Measurements from ENCODE around the gene SYNE2.

The SYNE2 gene

DNA sequence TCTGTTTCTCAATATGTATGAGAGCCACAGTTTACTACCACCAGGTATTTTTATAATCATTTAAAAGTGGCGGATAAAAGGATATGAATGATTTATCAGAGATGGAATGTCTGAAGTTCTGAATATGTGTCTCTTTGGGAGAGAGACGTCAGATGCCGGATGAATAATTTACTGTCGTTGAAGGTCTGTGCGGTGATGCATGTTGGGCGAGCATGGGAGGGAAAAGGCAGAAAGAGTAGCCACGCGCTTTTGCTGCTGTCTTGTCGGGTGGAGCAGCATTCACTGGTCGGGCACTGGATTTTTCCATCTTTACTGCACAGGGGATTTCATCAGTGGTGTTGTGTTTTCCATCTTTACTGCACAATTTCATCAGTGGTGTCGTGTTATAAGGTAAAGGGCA, 65.6 kb downstream of the SYNE2 start:
- H3K9me3 ChIP-seq (ENCODE audit: insufficient read depth, low read depth, low read length): no peaks in the 10 kb centered on the region
- H3K4me1 ChIP-seq (ENCODE audit: insufficient read depth, low read length): no peaks in the 10 kb centered on the region
- no peaks in the 10 kb centered on the region for H3K27me3 ChIP-seq (ENCODE audit: insufficient read depth, low read length)
- no peak overlapping the region for H3K27ac ChIP-seq (ENCODE audit: low read length)
- peaks cover 4% of the 10 kb centered on the region; the same call in 1 of the 2 replicates for H3K36me3 ChIP-seq (ENCODE audit: insufficient read depth, low read depth, low read length)
- H3K9ac ChIP-seq (ENCODE audit: low read depth, low read length): no peak overlapping the region
- no peak overlapping the region for H3K4me3 ChIP-seq (ENCODE audit: low read length)

DNA sequence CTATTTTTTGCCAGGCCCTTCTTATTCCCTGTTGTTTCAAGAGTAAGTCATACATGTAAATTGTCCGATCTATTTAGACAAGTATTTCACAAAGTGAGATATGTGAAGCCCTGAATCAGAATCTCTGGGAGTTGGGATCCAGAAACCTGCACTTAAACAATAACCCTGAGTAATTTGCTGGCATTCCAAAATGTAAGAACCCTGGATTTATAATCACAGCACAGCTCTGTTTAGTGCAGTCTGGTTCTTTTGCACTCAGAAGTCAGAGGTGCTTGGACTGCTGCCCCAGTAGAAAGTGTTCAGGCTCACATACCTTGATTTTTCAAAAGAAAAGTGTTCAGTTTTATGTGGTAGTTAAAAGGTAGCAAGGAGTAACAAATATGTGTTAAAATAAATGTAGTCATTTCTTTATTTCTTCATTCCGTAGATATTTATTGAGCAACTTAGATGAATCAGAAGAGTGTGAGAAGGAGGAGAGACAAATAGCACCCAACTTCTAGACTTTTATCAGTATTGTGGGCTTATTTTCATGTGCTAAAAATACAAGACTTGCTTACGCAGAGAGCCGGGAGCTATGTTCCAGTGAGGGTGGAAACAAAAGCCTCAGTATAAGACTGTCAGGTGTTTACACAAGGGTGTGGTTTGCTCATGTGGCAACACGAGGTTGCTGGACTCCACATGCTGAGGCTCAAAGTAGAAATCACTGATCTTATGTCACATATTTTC, 70.1 kb downstream of the SYNE2 start:
- Histone ChIP-seq H3K27ac (ENCODE audit: low read length) (no peak overlapping the region), H3K9ac (ENCODE audit: low read depth, low read length) (no peak overlapping the region), H3K36me3 (ENCODE audit: insufficient read depth, low read depth, low read length) (peaks cover 4% of the 10 kb centered on the region; the same call in 1 of the 2 replicates), H3K27me3 (ENCODE audit: insufficient read depth, low read length) (no peaks in the 10 kb centered on the region), H3K4me1 (ENCODE audit: insufficient read depth, low read length) (no peaks in the 10 kb centered on the region), H3K9me3 (ENCODE audit: insufficient read depth, low read depth, low read length) (no peaks in the 10 kb centered on the region), H3K4me3 (ENCODE audit: low read length) (no peak overlapping the region)

DNA sequence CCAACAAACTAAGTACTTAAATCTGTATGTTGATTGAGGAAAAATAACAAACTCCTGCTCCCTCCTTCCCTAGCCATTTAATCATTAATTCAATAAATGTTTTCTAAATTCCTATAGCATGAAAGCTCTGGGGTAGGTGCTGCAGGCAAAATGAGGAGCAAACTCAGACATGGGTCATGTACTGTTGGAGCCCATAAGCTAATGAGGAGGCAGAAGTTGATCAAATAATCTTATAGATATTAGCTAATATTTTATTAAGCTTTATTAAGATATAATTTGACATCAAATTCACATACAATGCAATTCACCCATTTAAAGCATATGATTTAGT, 70.6 kb downstream of the SYNE2 start:
- Histone ChIP-seq H3K9me3 (ENCODE audit: insufficient read depth, low read depth, low read length) (no peaks in the 10 kb centered on the region), H3K27ac (ENCODE audit: low read length) (no peak overlapping the region)

DNA sequence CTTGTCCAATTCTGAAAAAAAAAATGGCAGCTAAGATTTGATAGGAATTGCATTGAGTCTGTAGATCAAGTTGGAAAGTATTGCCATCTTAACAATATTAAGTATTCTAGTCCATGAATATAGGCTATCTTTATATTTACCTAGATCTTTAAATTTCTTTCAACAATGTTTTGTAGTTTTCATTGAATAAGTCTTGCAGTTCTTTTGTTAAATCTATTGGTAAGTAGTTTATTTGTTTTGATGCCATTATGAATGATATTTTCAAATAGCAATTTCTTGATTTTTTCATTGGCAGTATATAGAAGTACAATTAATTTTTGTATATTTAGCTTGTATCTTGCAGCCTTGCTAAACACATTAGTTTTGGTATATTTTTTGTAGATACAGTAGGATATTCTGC, 71.6 kb downstream of the SYNE2 start:
- H3K9me3 ChIP-seq (ENCODE audit: insufficient read depth, low read depth, low read length): no peaks in the 10 kb centered on the region
- H3K27me3 ChIP-seq (ENCODE audit: insufficient read depth, low read length): no peaks in the 10 kb centered on the region
- no peak overlapping the region for H3K9ac ChIP-seq (ENCODE audit: low read depth, low read length)
- peaks cover 4% of the 10 kb centered on the region; the same call in 1 of the 2 replicates for H3K36me3 ChIP-seq (ENCODE audit: insufficient read depth, low read depth, low read length)
- no peaks in the 10 kb centered on the region for H3K4me1 ChIP-seq (ENCODE audit: insufficient read depth, low read length)
- no peak overlapping the region for H3K27ac ChIP-seq (ENCODE audit: low read length)
- H3K4me3 ChIP-seq (ENCODE audit: low read length): no peak overlapping the region

More for the DNA sequence above, 70.6 kb downstream of the SYNE2 start:
- Histone ChIP-seq H3K4me1 (ENCODE audit: insufficient read depth, low read length) (no peaks in the 10 kb centered on the region), H3K36me3 (ENCODE audit: insufficient read depth, low read depth, low read length) (peaks cover 4% of the 10 kb centered on the region; the same call in 1 of the 2 replicates), H3K4me3 (ENCODE audit: low read length) (no peak overlapping the region), H3K9ac (ENCODE audit: low read depth, low read length) (no peak overlapping the region), H3K27me3 (ENCODE audit: insufficient read depth, low read length) (no peaks in the 10 kb centered on the region)

DNA sequence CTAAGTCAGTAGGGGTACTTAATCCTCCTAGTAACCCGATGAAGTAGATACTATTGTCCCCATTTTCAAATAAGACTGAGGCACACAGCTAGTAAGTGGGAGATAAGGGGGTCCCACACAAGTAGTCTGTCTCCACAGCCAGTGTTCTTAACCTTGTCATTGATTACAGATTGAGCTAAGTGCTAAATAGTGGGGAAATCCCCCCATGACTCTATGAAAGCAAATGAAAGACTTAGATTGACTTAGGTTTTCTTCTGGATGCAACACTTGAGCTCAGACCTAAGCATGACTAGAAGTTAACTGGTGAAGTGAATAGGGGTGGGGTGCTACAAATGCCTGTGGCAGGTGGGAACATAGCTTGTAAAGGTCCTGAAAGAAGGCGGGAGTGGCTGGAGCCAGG, 73.8 kb downstream of the SYNE2 start:
- Histone ChIP-seq H3K9ac (ENCODE audit: low read depth, low read length) (no peak overlapping the region), H3K4me3 (ENCODE audit: low read length) (no peak overlapping the region), H3K27me3 (ENCODE audit: insufficient read depth, low read length) (no peaks in the 10 kb centered on the region), H3K9me3 (ENCODE audit: insufficient read depth, low read depth, low read length) (no peaks in the 10 kb centered on the region; the same call in 1 of the 2 replicates), H3K4me1 (ENCODE audit: insufficient read depth, low read length) (no peaks in the 10 kb centered on the region), H3K36me3 (ENCODE audit: insufficient read depth, low read depth, low read length) (no peaks in the 10 kb centered on the region), H3K27ac (ENCODE audit: low read length) (no peak overlapping the region)

DNA sequence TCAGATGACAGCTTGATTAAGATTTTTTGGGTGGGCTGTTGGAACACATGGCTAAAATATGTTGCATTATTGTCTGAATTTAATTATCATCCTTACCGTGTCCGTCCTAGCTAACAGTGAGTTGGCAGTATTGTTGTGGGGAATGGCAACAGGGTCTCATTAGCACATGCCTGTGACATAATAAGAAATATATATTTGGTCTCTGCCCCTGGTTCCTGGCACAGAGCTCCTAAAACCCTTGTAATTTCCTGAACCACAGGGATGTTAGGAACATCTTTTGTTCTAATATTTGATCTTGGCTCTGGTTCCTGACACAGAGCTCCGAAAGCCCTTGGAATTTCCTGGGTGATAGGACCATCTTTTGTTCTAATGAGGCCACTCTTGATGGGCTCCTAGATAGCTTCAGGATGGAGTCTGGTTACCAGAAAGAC, 76.0 kb downstream of the SYNE2 start:
- Histone ChIP-seq H3K4me1 (ENCODE audit: insufficient read depth, low read length) (peaks cover 8% of the 10 kb centered on the region; the same call in 1 of the 2 replicates), H3K9ac (ENCODE audit: low read depth, low read length) (no peak overlapping the region), H3K9me3 (ENCODE audit: insufficient read depth, low read depth, low read length) (no peaks in the 10 kb centered on the region; the same call in 1 of the 2 replicates), H3K27me3 (ENCODE audit: insufficient read depth, low read length) (no peaks in the 10 kb centered on the region), H3K27ac (ENCODE audit: low read length) (no peak overlapping the region), H3K36me3 (ENCODE audit: insufficient read depth, low read depth, low read length) (no peaks in the 10 kb centered on the region), H3K4me3 (ENCODE audit: low read length) (no peak overlapping the region)

DNA sequence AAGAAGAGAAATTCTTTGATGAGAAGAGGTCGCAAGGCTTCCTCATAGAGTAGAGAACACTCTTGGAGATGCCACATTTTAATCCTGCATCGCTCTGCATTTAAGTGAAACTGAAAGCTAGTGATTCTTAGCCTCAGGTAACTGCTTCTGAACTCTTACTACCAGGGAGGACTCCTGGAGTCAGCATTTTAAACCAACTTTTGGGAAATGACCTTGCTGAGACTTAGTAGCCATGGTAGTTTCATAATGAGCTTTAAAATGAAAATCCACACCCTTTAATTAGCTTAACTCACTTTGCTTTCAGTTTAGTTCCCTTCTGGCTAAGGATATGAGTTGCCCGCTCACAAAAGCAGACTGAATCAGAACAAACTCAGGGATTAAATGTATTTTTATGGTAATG, 80.3 kb downstream of the SYNE2 start:
- Histone ChIP-seq H3K27me3 (ENCODE audit: insufficient read depth, low read length) (no peaks in the 10 kb centered on the region), H3K9ac (ENCODE audit: low read depth, low read length) (peak overlapping the region; percentile 10; the same call in 1 of the 2 replicates), H3K36me3 (ENCODE audit: insufficient read depth, low read depth, low read length) (no peaks in the 10 kb centered on the region), H3K4me1 (ENCODE audit: insufficient read depth, low read length) (peaks cover 8% of the 10 kb centered on the region; the same call in 1 of the 2 replicates), H3K9me3 (ENCODE audit: insufficient read depth, low read depth, low read length) (no peaks in the 10 kb centered on the region; the same call in 1 of the 2 replicates), H3K27ac (ENCODE audit: low read length) (peak overlapping the region; percentile 12), H3K4me3 (ENCODE audit: low read length) (no peak overlapping the region)

DNA sequence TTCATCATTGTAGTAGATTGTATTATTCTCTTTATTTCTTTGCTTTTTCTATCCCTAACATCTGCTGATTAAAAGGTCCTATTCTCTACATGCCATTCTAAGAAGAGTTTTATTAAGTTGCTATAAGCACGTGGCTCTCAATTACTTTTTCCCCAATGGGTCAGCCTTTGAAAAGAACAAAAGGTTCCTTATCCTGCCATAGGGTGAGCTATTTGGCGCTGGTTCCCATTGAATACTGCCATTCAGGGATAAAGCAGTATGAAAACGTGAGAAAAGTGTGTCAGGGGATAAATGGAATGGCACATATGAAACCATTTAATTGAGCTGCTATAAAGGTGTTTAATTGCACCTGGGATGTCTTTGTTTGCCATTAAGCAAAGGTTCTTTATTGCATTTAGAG, 80.9 kb downstream of the SYNE2 start:
- H3K4me3 ChIP-seq (ENCODE audit: low read length): no peak overlapping the region
- no peaks in the 10 kb centered on the region; the same call in 1 of the 2 replicates for H3K9me3 ChIP-seq (ENCODE audit: insufficient read depth, low read depth, low read length)
- no peaks in the 10 kb centered on the region for H3K27me3 ChIP-seq (ENCODE audit: insufficient read depth, low read length)
- peaks cover 8% of the 10 kb centered on the region; the same call in 1 of the 2 replicates for H3K4me1 ChIP-seq (ENCODE audit: insufficient read depth, low read length)
- no peak overlapping the region for H3K27ac ChIP-seq (ENCODE audit: low read length)
- no peaks in the 10 kb centered on the region for H3K36me3 ChIP-seq (ENCODE audit: insufficient read depth, low read depth, low read length)
- H3K9ac ChIP-seq (ENCODE audit: low read depth, low read length): no peak overlapping the region

DNA sequence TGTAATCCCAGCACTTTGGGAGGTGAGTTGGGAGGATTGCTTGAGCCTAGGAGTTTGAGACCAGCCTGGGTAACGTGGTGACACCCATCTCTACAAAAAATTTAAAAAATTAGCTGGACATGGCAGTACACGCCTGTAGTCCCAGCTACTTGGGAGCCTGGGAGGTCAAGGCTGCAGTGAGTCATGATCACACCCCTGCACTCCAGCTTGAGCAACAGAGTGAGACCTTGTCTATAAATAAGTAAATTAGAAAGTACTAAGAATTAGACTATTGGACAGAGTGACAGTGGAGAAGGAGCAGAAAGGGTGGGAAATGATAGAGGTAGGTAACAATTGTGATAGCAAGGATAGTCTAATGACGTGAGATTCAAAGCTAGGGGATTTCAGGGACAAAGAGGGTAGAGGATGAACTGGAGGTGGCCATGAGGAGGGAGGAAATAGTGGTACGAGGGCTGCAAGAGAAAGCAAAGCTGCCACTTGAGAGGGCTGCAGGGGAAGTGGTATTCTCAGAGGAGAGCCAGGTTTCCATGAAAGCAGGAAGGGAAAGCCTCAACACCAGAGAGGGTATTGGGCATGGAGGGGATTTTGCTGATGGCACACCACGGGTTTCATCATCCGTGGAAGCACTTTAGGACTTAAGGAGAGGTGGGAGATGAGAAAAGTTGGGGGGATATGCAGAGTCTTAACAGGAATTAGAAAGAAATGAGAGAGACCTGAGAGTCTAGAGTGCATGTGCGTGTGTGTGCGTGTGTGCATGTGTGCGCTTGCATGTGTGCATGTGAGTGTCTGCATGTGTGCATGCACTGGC, 85.6 kb downstream of the SYNE2 start:
- no peaks in the 10 kb centered on the region for H3K27me3 ChIP-seq (ENCODE audit: insufficient read depth, low read length)
- no peaks in the 10 kb centered on the region for H3K9me3 ChIP-seq (ENCODE audit: insufficient read depth, low read depth, low read length)
- peaks cover 15% of the 10 kb centered on the region for H3K36me3 ChIP-seq (ENCODE audit: insufficient read depth, low read depth, low read length)
- no peak overlapping the region for H3K4me3 ChIP-seq (ENCODE audit: low read length)
- H3K9ac ChIP-seq (ENCODE audit: low read depth, low read length): no peak overlapping the region
- H3K27ac ChIP-seq (ENCODE audit: low read length): no peak overlapping the region
- H3K4me1 ChIP-seq (ENCODE audit: insufficient read depth, low read length): peaks cover 2% of the 10 kb centered on the region; the same call in 1 of the 2 replicates

DNA sequence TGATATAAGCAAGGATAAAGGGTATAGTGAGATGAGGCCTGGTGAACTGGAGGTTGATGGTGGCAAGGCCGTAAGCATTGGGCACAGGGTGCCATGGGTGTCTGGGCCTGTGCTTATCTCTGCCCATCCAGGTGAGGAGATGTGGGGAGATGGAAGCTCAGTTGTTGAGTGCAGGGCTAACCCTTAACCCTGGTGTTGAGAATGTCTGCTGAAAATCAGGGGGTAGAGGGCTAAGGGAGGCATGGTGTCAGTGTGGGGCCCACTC, 86.1 kb downstream of the SYNE2 start:
- no peaks in the 10 kb centered on the region for H3K27me3 ChIP-seq (ENCODE audit: insufficient read depth, low read length)
- peaks cover 15% of the 10 kb centered on the region for H3K36me3 ChIP-seq (ENCODE audit: insufficient read depth, low read depth, low read length)
- no peaks in the 10 kb centered on the region for H3K9me3 ChIP-seq (ENCODE audit: insufficient read depth, low read depth, low read length)
- no peak overlapping the region for H3K27ac ChIP-seq (ENCODE audit: low read length)
- H3K9ac ChIP-seq (ENCODE audit: low read depth, low read length): no peak overlapping the region
- H3K4me3 ChIP-seq (ENCODE audit: low read length): no peak overlapping the region
- H3K4me1 ChIP-seq (ENCODE audit: insufficient read depth, low read length): no peaks in the 10 kb centered on the region; the same call in 1 of the 2 replicates

DNA sequence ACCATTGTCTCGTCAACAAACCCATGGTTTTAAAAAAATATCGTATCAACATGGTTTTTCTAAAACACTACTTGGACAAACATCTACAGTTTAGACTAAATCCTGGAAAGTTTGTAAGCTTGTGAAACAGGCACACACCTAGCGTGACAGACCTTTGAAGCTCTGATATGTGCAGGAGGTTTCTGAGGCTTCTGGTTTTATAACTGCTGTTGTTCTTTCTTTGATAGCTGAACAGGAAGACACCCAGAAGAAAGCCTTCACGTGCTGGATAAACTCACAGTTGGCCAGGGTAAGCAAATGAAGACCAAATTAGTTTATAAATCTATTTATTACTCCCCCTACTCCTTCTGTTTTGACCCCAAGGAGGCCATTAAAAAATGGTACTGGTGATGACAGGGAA, 87.6 kb downstream of the SYNE2 start:
- H3K27ac ChIP-seq (ENCODE audit: low read length): no peak overlapping the region

DNA sequence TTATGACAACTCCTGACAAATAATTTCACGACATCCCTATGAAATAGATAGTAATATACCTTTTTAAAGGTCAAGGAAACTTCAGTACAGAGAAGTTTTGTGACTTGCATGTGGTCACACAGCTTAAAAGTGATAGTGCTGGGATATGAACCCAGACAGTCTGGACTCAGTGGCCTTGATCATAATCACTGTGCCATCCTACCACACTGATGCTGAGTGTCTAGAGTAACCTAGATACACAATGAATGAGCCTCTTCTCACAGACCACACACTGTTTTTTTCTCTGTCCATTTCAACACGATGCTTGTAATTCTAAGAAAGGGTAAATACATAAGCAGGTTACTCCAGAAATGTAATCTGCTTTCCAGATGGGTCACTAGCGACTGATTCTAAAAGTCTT, 88.2 kb downstream of the SYNE2 start:
- Histone ChIP-seq H3K36me3 (ENCODE audit: insufficient read depth, low read depth, low read length) (peaks cover 15% of the 10 kb centered on the region), H3K4me1 (ENCODE audit: insufficient read depth, low read length) (no peaks in the 10 kb centered on the region), H3K27me3 (ENCODE audit: insufficient read depth, low read length) (no peaks in the 10 kb centered on the region), H3K9me3 (ENCODE audit: insufficient read depth, low read depth, low read length) (no peaks in the 10 kb centered on the region), H3K4me3 (ENCODE audit: low read length) (no peak overlapping the region), H3K9ac (ENCODE audit: low read depth, low read length) (no peak overlapping the region), H3K27ac (ENCODE audit: low read length) (no peak overlapping the region)

More for the DNA sequence above, 87.6 kb downstream of the SYNE2 start:
- H3K4me3 ChIP-seq (ENCODE audit: low read length): no peak overlapping the region
- peaks cover 15% of the 10 kb centered on the region for H3K36me3 ChIP-seq (ENCODE audit: insufficient read depth, low read depth, low read length)
- no peak overlapping the region for H3K9ac ChIP-seq (ENCODE audit: low read depth, low read length)
- no peaks in the 10 kb centered on the region for H3K4me1 ChIP-seq (ENCODE audit: insufficient read depth, low read length)
- no peaks in the 10 kb centered on the region for H3K27me3 ChIP-seq (ENCODE audit: insufficient read depth, low read length)
- no peaks in the 10 kb centered on the region for H3K9me3 ChIP-seq (ENCODE audit: insufficient read depth, low read depth, low read length)
